Mesenchymal stem cell (in vitro differentiated cells and primary cell): ENCODE data around the gene PPP1R9B.
A peak's percentile ranks its signal among the peaks of the same experiment; 100 is the strongest.

Experiments used
- DNase-seq: peaks from one replicate; pipeline ENCODE4 v3.0.0-alpha.2; 2013
- H2AFZ ChIP-seq: one replicate; pipeline ENCODE4 v1.6.1; 2013; ENCODE audit warnings: low read depth, mild to moderate bottlenecking, control low read depth, inconsistent platforms, low read length, moderate library complexity
- H2AK5ac ChIP-seq: 2 replicates; pipeline ENCODE4 v1.6.1; 2013; ENCODE audit warnings: low read length, moderate library complexity, mild to moderate bottlenecking, inconsistent platforms; ENCODE audit not compliant: severe bottlenecking
- H2BK120ac ChIP-seq: one replicate; pipeline ENCODE4 v1.6.1; 2013; ENCODE audit warnings: low read depth, mild to moderate bottlenecking, inconsistent platforms, low read length, moderate library complexity
- H2BK12ac ChIP-seq, 2 experiments: one replicate each; pipeline ENCODE4 v1.6.1; 2013; ENCODE audit warnings: inconsistent platforms in 2 of 2, low read length in 2 of 2, mild to moderate bottlenecking in 2 of 2, moderate library complexity in 2 of 2, control low read depth in 1 of 2
- H2BK15ac ChIP-seq: one replicate; pipeline ENCODE4 v1.6.1; 2013; ENCODE audit warnings: mild to moderate bottlenecking, low read depth, inconsistent platforms; ENCODE audit not compliant: poor library complexity, severe bottlenecking
- H2BK5ac ChIP-seq: 2 replicates; pipeline ENCODE4 v1.6.1; 2013; ENCODE audit warnings: low read depth, mild to moderate bottlenecking, low read length, control low read depth, inconsistent platforms; ENCODE audit not compliant: poor library complexity, severe bottlenecking
- H3K14ac ChIP-seq, 2 experiments: one replicate each; pipeline ENCODE4 v1.6.1; 2013; ENCODE audit warnings: inconsistent platforms in 2 of 2, low read length in 2 of 2, control low read depth in 1 of 2, mild to moderate bottlenecking in 1 of 2, moderate library complexity in 1 of 2
- H3K18ac ChIP-seq, 2 experiments: one replicate each; pipeline ENCODE4 v1.6.1; 2013; ENCODE audit warnings: inconsistent platforms in 2 of 2, low read length in 2 of 2, control low read depth in 1 of 2, low read depth in 1 of 2, mild to moderate bottlenecking in 1 of 2
- H3K23ac ChIP-seq, 2 experiments: one replicate each; pipeline ENCODE4 v1.6.1; 2013; ENCODE audit warnings: inconsistent platforms in 2 of 2, low read length in 2 of 2, mild to moderate bottlenecking in 2 of 2, moderate library complexity in 2 of 2, control low read depth in 1 of 2
- H3K27ac ChIP-seq: 2 replicates; pipeline ENCODE4 v1.5.1; 2013; ENCODE audit warnings: mild to moderate bottlenecking, moderate library complexity, low read length, control low read depth, inconsistent platforms; ENCODE audit not compliant: poor library complexity, severe bottlenecking
- H3K27me3 ChIP-seq, 2 experiments: 2 replicates each; pipeline versions ENCODE4 v1.6.1 to v1.7.0; 2013; ENCODE audit warnings: low read length in 2 of 2, mild to moderate bottlenecking in 2 of 2, moderate library complexity in 2 of 2, control low read depth in 1 of 2, inconsistent platforms in 1 of 2; ENCODE audit not compliant: control insufficient read depth in 1 of 2, insufficient read depth in 1 of 2
- H3K36me3 ChIP-seq, 2 experiments: 2 replicates each; pipeline versions ENCODE4 v1.6.1 to v1.7.0; 2013; ENCODE audit warnings: low read length in 2 of 2, control low read depth in 1 of 2, inconsistent platforms in 1 of 2, low read depth in 1 of 2, mild to moderate bottlenecking in 1 of 2; ENCODE audit not compliant: insufficient read depth in 2 of 2, control insufficient read depth in 1 of 2
- H3K4ac ChIP-seq, 2 experiments: one replicate each; pipeline ENCODE4 v1.6.1; 2013; ENCODE audit warnings: inconsistent platforms in 2 of 2, low read length in 2 of 2, mild to moderate bottlenecking in 2 of 2, moderate library complexity in 2 of 2, control low read depth in 1 of 2, low read depth in 1 of 2
- H3K4me1 ChIP-seq: 2 replicates; pipeline ENCODE4 v1.6.1; 2013; ENCODE audit warnings: low read depth, low read length, control low read depth; ENCODE audit not compliant: control insufficient read depth, insufficient read depth
- H3K4me2 ChIP-seq: 2 replicates; pipeline ENCODE4 v1.6.1; 2013; ENCODE audit warnings: low read length, mild to moderate bottlenecking, inconsistent platforms; ENCODE audit not compliant: poor library complexity, severe bottlenecking
- H3K4me3 ChIP-seq, 2 experiments: 2 replicates each; pipeline versions ENCODE4 v1.5.1 to v1.7.0; 2013; ENCODE audit warnings: low read length in 2 of 2, mild to moderate bottlenecking in 2 of 2, control low read depth in 1 of 2, low read depth in 1 of 2; ENCODE audit not compliant: insufficient read depth in 1 of 2
- H3K79me1 ChIP-seq: replicated peaks from 2 replicates; pipeline ENCODE4 v1.6.1; 2013; ENCODE audit warnings: mild to moderate bottlenecking, control low read depth, low read length, inconsistent platforms; ENCODE audit not compliant: poor library complexity, severe bottlenecking
- H3K9ac ChIP-seq: 2 replicates; pipeline ENCODE4 v1.7.0; 2013; ENCODE audit warnings: mild to moderate bottlenecking, low read length, moderate library complexity
- H3K9me3 ChIP-seq: 2 replicates; pipeline ENCODE4 v1.7.0; 2013; ENCODE audit warnings: mild to moderate bottlenecking, low read length; ENCODE audit not compliant: control insufficient read depth
- H4K8ac ChIP-seq: one replicate; pipeline ENCODE4 v1.6.1; 2013; ENCODE audit warnings: inconsistent platforms, mild to moderate bottlenecking, low read length, moderate library complexity
- H4K91ac ChIP-seq: one replicate; pipeline ENCODE4 v1.6.1; 2013; ENCODE audit warnings: mild to moderate bottlenecking, low read length, inconsistent platforms
- WGBS: methylation state at CpG from one replicate; pipeline ENCODE4 v1.1.7; 2013; ENCODE audit warnings: mixed read lengths; 5-methylcytosine and 5-hydroxymethylcytosine counted together

PPP1R9B gene

DNA sequence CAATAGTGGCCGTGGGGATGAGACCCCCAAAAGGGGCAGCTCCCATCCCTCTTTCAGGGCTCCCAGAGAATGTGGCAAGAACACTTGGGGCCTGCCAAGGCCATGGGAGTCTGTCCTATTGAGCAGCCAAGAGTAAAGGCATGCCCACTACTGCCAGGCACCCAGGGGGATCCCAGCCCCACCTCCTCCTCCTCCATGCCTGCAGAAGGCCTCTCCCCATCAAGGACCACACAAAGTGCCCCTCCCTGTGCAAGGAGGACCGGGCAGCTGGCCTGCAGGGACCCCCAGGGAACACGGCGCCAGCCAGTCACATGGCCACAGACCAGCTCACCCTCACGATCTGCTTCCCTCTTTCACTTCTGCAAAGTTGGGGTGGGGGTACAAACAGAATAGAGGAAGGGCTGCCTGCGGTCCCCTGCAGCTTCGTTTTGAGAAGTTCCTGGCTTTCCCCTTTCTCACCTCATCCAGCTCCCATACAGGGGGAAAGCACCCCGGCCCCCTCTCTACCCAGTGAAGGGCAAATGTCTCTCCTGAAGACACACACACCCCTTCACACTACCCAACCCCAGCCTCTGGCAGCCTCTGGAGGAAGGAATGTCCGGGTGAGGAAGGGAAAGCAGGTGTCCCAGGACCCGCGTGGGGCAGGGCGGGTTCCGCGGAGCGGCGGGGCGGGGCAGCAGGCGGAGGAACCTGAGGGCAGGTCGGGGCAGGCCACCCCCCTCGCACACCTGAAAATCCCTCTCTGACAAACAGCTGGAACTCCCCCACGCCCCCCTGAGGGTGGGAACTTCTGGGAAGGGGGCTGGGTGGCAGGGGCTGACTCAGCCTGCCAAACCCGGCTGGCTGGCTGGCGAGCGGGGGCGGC is 2.0 kb downstream of the PPP1R9B start:
- no peaks in the 10 kb centered on the region for H3K27me3 ChIP-seq
- H3K79me1 ChIP-seq = peaks cover 15% of the 10 kb centered on the region
- peak overlapping the region; percentile 84 to 88 for H3K4me3 ChIP-seq
- H3K36me3 ChIP-seq = peaks cover 17 to 38% of the 10 kb centered on the region in 2 experiments
- peak overlapping the region; percentile 52 for H4K8ac ChIP-seq
- H3K27ac ChIP-seq = peak overlapping the region; percentile 43
- peak overlapping the region in 1 of 2 experiments; percentile 97 for H3K18ac ChIP-seq
- no peak overlapping the region for H2AFZ ChIP-seq
- H3K9me3 ChIP-seq = no peaks in the 10 kb centered on the region
- peak overlapping the region; percentile 4 for H2BK15ac ChIP-seq
- H2BK12ac ChIP-seq = no peak overlapping the region
- peak overlapping the region; percentile 81 for H3K9ac ChIP-seq
- WGBS = 15% methylated on average over 10 of the region's 25 CpGs
- H3K4ac ChIP-seq = no peak overlapping the region
- H3K14ac ChIP-seq = peak overlapping the region in 1 of 2 experiments; percentile 61
- H2BK120ac ChIP-seq = no peak overlapping the region
- H2AK5ac ChIP-seq = no peak overlapping the region
- no peak overlapping the region for H3K23ac ChIP-seq
- peaks cover 55% of the 10 kb centered on the region for H3K4me1 ChIP-seq
- H3K4me2 ChIP-seq = peak overlapping the region; percentile 94
- H2BK5ac ChIP-seq = no peak overlapping the region
- peak overlapping the region; percentile 70 for H4K91ac ChIP-seq
- DNase-seq = peak; percentile 64

- no peak overlapping the region for H2AFZ ChIP-seq
- H2AK5ac ChIP-seq = no peak overlapping the region
- no peak overlapping the region for H2BK15ac ChIP-seq
- H3K27ac ChIP-seq = no peak overlapping the region
- H3K23ac ChIP-seq = no peak overlapping the region
- H3K9ac ChIP-seq = peak overlapping the region; percentile 81
- WGBS = 50% methylated on average over 5 of the region's 5 CpGs
- no peaks in the 10 kb centered on the region for H3K27me3 ChIP-seq
- peaks cover 22 to 45% of the 10 kb centered on the region in 2 experiments for H3K36me3 ChIP-seq
- peaks cover 55% of the 10 kb centered on the region for H3K4me1 ChIP-seq
- H3K79me1 ChIP-seq = peaks cover 18% of the 10 kb centered on the region
- no peaks in the 10 kb centered on the region for H3K9me3 ChIP-seq
- peak overlapping the region; percentile 84 to 88 for H3K4me3 ChIP-seq
- H2BK5ac ChIP-seq = peak overlapping the region; percentile 15
- no peak overlapping the region for H4K91ac ChIP-seq
- H2BK12ac ChIP-seq = no peak overlapping the region
- peak overlapping the region in 1 of 2 experiments; percentile 59 for H3K18ac ChIP-seq
- no peak overlapping the region for H2BK120ac ChIP-seq
- H3K4ac ChIP-seq = no peak overlapping the region
- DNase-seq = peak; percentile 54
- H3K4me2 ChIP-seq = peak overlapping the region; percentile 94
- H3K14ac ChIP-seq = peak overlapping the region in 1 of 2 experiments; percentile 53
- no peak overlapping the region for H4K8ac ChIP-seq
Observed at GRCh38 chr17:50147841-50148225, 2.6 kb downstream of the PPP1R9B start.

GRCh38 chr17:50146927-50147665 is 3.4 kb downstream of the PPP1R9B start:
- H2BK120ac ChIP-seq = no peak overlapping the region
- peak overlapping the region in 1 of 2 experiments; percentile 61 for H3K23ac ChIP-seq
- H3K4me1 ChIP-seq = peaks cover 51% of the 10 kb centered on the region
- peak overlapping the region; percentile 10 for H2AK5ac ChIP-seq
- peak overlapping the region; percentile 81 for H3K9ac ChIP-seq
- H2BK5ac ChIP-seq = no peak overlapping the region
- peak overlapping the region in 1 of 2 experiments; percentile 12 for H3K4ac ChIP-seq
- H4K8ac ChIP-seq = no peak overlapping the region
- 91% methylated on average over 11 of the region's 15 CpGs for whole genome bisulfite sequencing
- peaks cover 29 to 52% of the 10 kb centered on the region in 2 experiments for H3K36me3 ChIP-seq
- no peak overlapping the region for H2AFZ ChIP-seq
- no peak overlapping the region for H2BK15ac ChIP-seq
- H3K4me2 ChIP-seq = peak overlapping the region; percentile 94
- H3K79me1 ChIP-seq = peaks cover 21% of the 10 kb centered on the region
- H3K4me3 ChIP-seq = peak overlapping the region; percentile 0 to 84
- H4K91ac ChIP-seq = no peak overlapping the region
- H3K9me3 ChIP-seq = no peaks in the 10 kb centered on the region
- peak overlapping the region in 1 of 2 experiments; percentile 83 for H3K14ac ChIP-seq
- peak overlapping the region in 1 of 2 experiments; percentile 29 for H3K18ac ChIP-seq
- no peaks in the 10 kb centered on the region for H3K27me3 ChIP-seq
- no peak overlapping the region for H3K27ac ChIP-seq
- no peak for DNase-seq
- no peak overlapping the region for H2BK12ac ChIP-seq
